Loucy (cell line): ENCODE results near the gene BASP1.

Experiments
- CTCF ChIP-seq: fragments of 200-600 bp; sonication (generic); conservative IDR thresholded peaks from 2 replicates; pipeline ENCODE4 v1.5.1; 2014; ENCODE audit warnings: mild to moderate bottlenecking, antibody characterized with exemption, low read length
- EZH2phosphoT487 ChIP-seq: fragments of 200-600 bp; IDR thresholded peaks from 2 replicates; pipeline ENCODE4 v1.6.1; 2018; ENCODE audit warnings: antibody characterized with exemption, mild to moderate bottlenecking, moderate library complexity, borderline replicate concordance

GRCh38 chr5:17259630-17260257, 42.3 kb downstream of the BASP1 start:
- TF ChIP-seq CTCF = no peak
- TF ChIP-seq EZH2phosphoT487 = no peak
